Measurements from ENCODE around the gene ITGAL.
"Not testable (repeated sequence)": the region's sequence is repeated elsewhere in the genome, so short reads cannot be mapped to it uniquely, and the experiment has no call there.

The ITGAL gene

DNA sequence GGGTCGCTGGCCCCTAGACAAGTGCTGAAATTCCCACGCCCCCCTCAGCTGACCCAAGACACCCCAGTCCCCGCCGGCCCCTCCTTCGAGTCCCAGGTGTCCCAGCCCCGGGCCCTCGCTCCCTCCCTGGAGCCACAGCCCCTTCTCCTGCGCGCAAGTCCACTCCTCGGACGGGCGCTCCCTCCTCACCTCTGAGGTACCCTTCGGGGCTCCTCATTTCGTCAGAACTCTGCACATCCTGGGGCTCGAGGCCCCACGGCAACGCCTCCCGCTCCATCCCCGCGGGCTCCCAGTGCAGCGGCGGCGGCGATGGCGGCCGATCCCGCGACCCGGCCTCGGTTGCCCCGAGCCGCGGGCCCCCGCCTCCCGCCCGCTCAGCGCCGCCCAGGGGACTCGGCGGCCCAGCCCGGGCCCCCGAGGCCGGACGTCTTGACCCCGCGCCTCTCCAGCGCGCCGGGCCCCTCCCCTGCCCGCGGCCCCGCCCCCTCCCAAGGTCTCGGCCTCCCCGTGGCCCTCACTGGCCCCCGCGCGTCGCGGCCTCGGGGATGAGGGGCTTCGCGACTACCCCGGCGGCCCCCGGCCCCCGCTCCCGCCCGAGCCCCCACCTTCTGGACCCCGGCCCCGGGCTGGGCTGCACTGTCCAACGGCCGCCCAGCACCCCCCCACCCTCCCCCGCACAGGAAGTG, 53.7 kb downstream of the ITGAL start, which contains the start of gene ZNF768:
ZNF768 (minus strand) TSS at position 430 of the 686 bp plus-strand sequence; CDS start at position 277, 153 bp downstream.
- in situ Hi-C loops (cut with HindIII; ENCODE audit: low sequenced_read_pairs) = no loop called here

DNA sequence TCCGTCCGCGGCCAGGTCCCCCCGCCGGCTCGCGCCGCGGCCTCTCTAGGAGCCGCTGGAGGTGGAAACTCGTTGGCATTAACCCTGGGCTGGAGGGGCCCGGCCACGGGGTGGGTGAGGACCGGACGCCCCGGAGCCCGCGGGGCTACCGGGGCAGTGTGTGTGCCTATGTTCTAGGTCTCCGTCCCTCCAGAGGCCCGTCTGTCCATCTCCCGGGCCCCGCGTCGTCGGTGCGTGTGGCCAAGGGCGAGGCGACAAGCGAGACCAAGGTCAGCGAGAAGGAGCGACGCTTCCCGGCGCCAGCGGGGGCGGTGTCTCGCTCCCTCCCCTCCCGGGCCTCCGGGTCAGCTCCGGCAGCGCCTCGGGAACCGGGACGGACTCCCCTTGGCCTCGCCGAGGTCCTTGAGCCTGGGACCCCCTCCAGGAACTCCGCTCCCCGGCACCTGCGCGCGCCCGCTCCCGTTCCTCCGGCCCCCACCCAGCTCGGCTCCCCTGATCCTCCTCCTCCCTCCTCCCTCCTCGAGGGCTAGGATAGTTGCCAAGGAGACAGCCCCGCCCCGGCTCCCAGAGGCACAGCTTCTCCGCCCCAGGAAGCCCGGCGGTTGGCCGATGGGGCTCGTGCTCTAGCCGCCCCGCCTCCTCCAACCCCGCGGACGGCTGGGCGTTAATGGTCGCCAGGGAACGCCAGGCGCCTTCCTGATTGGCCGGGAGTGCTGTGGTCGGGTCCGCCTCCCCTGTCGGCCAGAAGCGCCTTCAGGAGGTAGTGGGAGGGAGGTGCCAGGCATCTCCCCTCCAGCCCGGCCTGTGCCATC, 54.5 kb downstream of the ITGAL start:
- in situ Hi-C loops (cut with HindIII; ENCODE audit: low sequenced_read_pairs) = no loop called here

DNA sequence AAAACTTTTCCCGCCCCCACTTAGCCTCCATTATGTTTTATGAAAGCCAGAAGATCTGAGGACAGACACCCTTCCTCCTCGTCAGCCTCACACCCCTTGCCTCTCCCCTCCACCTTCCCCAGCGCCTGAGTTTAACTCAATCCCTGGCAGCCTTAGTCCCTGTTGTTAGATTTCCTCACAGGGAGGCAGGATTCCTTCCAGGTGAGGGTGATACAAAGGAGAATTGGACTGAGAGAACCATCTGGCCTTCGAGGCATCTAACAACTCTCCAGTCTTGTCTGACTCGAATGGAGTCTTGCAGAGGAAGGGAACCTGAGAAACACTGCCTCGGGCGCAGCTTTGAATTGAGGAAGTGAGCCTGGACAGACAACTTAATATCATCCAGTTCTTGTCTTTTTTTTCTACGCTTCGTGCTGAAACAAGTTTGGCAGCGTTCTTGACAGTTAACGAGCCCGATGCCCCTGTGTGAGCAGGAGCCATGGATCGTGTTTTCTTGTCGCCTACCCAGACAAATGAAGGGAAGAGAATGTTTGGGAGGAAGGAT, 55.2 kb downstream of the ITGAL start:
- in situ Hi-C loops (cut with HindIII; ENCODE audit: low sequenced_read_pairs) = no loop called here

DNA sequence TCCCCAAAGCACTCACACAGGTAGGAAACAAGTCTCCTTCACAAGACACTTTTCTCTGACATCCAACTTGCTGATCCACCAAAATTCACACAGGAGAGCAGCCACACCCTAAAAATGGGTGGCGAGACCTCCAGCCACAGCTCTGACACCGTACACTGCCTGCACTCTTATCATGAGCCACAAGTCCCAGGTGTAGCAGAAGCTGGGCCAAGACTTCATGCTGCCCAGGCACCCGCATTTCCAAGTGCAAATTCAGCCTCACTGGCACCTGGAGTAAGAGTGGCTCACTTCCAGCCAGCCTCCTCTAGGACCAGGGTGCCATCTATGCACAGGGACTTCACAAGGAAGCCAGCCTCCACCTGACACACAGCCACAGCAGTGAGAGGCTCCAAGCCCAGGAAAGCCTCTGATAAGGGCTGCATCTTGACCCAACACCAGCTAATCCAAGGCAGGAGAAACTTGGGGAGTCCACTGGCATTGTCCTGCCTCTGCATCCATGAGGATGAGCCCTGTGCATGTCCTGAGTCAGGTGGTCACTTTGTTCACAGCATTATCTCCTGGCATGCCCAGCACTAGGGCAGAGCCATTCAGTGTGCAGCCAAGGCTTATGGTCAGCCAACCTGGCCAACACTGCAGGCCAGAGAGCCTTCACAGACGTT, 56.4 kb downstream of the ITGAL start:
- in situ Hi-C loops (cut with HindIII; ENCODE audit: low sequenced_read_pairs) = no loop called here

DNA sequence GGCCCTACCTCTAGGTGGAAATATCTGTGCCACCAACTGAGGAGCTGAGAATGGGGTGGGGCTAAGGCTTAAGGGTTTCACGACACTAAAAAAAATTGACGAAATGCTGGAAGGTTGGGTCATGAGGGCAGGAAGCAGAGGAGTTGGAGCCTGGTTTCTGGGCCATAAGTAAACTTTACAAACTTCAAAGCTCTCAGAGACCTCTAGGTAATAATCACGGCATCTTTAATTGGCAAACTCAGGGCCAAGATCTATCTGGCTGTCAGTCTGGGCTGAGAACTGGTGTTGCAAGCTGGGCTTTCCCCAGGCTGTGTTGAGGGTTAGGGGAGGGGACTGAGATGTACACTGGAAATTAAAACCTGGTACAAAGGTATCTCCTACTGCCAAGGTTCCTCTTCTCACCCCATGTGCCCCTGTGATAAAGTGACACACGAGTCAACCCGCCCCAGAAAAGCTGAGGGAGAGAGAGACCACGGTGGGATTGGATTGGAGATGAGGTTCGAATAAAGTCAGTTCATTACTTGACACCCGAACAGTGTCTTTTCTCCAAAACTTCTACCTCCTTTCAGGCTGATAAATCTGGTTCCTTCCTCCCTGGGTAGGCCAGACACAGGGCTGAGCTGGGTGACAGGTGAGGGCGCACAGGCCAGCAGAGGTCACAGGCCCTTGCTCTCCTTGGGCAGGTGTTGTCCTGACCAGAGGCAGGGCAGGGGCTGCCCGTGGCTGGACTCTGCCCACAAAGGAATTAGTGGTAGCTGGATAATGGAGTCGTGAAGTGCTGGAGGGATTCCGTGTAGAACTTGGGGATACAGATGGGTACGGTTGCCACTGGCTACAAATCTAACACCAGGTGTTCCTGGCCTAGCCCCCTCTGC, 57.9 kb downstream of the ITGAL start:
- in situ Hi-C loops (cut with HindIII; ENCODE audit: low sequenced_read_pairs) = no loop called here

DNA sequence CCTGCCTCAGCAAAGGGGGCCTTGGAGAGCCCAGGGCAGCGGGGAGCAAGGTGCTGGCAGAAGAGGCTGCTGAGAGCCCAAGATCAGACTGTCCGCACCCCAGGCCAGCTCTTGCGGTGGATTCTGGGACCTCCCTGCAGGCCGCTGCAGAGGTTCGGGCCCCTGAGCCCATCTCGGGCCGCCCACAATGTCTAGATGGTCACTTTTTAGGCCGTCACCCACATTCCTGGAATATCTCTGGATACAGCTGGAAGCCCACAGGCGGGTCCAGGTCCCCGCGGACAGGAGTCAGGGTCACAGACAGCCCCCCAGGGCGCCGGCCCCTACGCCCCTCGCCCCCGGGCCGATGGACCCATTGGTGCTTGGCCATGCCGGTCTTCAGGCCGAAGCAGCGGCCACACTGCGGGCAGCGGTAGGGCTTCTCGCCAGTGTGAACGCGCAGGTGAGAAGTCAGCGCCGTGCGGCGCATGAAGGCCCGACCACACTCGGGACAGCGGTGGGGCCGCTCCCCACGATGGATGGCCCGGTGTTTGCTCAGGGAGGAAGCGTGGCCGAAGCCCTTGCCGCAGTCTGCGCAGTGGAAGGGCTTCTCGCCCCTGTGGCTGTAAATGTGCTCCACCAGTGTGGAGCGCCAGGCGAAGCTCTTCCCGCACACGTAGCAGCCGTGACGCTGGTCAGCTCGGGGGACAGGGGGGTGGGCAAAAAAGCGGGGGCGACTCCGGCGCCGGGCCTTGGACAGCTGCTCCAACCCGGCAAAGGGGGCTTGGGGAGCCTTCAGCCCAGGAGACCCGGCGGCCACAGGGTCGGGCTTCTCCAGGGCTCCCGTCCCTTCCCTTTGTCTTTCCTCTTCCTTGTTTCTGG, 60.0 kb downstream of the ITGAL start:
- in situ Hi-C loops (cut with HindIII; ENCODE audit: low sequenced_read_pairs) = no loop called here

DNA sequence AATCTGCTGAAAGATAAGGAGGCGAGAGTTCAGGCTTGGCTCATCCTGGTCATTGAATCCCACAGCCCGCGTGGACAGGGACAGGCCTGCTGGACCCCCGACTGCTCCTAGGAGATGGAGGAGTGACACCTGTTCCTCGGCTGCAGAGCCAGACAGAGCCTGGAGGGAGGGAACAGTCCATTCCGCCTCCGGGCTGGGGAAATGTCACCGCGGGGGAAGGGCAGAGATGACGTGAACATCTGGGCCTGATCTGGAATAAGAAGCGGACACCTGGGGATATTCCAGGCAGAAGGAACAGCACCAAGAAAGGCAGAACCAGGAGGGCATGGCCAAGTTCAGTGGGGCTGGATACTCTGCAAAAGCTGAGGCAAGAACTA, 60.6 kb downstream of the ITGAL start:
- in situ Hi-C loops (cut with HindIII; ENCODE audit: low sequenced_read_pairs) = no loop called here

DNA sequence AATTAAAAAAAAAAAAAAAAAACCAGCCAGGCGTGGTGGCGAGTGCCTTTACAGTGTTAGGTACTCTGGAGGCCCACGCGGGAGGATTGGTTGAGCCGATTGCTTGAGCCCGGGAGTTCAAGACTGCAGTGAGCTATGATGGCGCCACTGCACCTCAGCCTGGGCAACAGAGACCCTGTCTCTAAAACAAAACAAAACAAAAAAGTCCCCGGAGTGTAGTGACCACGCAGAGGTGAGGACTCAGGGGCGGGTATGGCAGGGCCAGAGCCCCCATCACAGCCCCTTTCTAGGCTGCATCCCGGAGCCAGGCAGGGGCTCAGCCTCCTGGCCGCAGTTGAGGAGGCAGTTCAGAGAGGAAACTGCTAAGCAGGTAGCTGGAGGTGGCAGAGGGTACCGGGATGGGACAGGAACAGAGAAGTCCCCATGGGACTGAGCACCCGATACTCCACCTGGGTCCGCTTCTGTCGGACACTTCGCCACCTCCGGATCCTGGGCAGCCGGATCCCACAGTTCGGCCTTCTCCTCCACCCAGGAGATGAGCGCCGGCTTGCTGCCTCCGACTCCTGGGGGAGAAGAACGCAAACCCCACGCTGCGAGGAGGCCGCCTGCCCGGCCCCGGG, 61.3 kb downstream of the ITGAL start:
- in situ Hi-C loops (cut with HindIII; ENCODE audit: low sequenced_read_pairs) = no loop called here

DNA sequence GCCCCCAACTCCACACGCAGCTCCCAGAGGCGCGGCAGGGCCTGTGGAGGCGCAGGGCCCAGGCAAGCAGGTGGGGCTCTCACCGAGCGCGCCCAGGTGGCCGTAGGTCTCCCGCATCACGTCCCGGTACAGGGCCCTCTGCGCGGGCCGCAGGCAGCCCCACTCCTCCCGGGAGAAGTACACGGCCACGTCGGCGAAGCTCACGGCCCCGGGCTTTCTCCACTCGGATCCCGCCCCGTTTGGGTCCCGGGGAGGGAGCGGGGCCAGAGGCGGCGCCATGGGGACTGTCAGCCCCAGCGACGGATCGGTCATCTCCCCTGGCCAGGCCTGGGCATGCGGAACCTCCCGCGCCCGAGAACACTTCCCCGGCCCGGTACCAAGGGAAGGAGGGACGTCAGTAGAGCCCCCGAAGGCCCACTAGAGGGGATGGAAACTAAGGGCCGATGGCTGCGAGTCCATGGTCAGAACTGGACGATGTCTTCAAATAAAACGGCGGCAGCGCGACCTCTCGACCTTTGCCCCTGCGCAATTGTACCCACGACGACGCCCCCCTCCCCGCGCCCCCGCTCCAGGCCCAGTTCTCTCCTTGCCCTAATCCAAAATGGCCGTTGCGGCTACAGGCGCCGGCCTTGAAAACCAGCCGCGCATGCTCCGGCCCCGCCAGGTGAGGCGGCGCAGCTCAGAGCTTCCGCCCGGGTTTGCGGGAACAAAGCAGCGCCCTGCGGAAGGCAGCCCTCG, 62.0 kb downstream of the ITGAL start, which contains the start of gene ZNF747:
ZNF747 (minus strand) TSS at position 491 of the 738 bp plus-strand sequence; CDS start at position 312, 179 bp downstream.
- in situ Hi-C loops (cut with HindIII; ENCODE audit: low sequenced_read_pairs) = no loop called here

DNA sequence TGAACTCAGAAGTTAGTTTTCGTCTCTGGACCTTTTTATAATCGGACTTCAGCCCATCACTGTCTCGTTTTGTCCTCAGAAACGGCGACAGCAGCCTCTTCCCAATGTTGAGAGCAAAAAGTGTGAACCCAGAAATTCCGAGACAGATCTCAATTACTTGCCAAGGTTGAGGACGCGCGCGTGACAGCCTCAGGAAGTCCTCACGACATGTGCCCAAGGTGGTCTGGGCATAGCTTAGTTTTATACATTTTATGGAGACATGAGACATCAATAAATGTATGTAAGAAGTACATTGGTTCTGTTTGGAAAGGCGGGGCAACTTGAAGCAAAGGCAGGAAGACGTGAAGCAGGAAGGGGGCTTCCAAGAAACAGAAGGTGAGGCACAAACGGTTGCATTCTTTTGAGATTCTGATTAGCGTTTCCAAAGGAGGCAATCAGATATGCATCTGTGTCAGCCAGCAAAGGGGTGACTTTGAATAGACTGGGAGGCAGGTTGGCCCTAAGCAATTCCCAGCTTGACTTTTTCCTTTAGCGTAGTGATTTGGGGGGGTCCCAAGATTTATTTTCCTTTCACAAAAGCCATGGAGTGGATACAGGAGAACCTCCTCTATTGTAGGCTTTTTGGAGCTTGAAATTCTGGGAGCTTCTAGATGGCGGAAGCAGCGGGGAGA, 62.7 kb downstream of the ITGAL start:
- in situ Hi-C loops (cut with HindIII; ENCODE audit: low sequenced_read_pairs) = no loop called here

DNA sequence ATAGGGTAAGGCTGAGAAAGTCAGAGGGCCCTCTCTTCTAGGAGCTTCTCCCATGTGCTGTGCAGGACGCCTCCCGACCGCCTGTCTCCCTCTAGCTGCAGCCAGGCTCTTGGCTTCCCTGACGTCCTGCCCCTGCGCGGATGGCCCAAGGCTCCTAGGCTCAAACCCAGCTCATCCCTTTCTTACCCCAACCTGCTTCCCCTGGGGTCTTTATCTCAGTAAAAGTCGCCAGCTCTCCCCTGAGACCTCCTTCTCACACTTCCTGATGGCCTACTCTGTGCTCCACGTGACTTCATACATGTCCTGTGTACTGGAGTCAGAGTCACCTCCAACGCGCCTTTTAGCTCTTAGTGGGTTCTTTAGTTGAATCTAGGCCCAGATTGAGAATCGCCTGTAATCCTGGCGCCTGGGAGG, 63.2 kb downstream of the ITGAL start:
- in situ Hi-C loops (cut with HindIII; ENCODE audit: low sequenced_read_pairs) = no loop called here

DNA sequence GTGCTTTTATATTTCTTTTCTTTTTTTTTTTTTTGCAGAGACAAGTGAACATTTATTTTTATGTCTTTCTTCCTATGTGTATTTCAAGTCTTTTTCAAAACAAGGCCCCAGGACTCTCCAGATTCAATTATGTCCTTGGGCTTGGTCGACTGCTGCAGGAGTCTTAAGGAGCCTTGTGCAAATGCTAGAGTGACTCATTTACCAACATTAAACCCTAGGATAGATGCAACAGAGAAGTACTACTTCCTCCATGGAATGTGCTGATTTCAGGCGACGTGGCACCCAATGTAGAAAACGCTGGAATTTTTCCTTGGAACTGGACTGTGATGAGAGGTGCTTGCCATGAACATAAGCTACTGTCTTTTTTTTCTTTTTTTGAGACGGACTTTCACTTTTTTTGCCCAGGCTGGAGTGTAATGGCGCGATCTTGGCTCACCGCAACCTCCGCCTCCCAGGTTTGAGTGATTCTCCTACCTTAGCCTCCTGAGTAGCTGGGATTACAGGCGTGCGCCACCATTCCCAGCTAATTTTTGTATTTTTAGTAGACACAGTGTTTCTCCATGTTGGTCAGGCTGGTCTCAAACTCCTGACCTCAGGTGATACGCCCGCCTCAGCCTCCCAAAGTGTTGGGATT, 64.0 kb downstream of the ITGAL start:
- in situ Hi-C loops (cut with HindIII; ENCODE audit: low sequenced_read_pairs) = not testable (repeated sequence)

DNA sequence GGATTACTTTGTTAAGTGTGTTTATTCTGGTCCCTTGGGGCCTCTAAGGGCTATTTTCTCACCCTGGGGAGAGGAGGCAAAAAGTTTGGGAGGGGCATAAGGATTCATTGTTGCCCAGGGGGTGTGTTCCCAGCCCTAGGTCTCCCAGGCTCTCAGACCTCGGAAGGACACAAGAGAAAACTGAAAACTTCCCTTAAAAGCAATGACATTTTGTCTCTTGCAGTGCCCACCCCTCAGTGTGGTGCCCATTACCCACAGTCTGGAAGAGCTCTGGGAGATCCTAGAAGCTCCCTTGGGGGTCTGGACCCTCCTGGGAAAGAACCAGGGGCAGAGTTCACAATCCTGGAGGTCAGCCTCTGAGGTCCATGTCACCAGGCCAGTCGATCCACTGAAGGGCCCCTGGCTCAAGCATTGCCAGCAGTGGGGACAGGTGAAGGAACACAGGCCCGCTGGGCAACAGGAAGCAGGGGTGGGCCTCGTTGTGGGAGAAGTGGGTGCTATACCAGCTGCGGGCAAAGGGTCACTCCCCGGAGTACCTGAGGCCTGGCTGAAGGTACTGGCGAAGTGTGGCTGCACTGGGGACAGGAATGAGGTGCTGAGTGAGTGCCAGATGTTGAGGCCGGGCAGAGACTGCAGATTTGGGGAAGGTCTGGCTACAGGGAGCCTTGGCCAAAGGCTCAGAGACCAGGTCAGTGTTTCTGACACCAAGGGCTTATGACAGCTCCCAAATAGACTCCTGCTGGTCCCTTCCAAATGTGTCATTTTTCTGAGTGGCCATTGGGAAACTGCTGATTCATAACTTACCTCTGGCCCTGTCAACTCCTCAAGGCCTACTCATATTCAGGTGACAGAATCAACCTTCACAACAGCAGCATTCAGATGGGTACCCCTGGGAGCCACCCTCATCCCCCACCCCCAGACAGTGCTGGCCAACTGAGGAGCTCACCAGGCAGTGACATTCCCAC, 66.7 kb downstream of the ITGAL start:
- in situ Hi-C loops (cut with HindIII; ENCODE audit: low sequenced_read_pairs) = no loop called here

DNA sequence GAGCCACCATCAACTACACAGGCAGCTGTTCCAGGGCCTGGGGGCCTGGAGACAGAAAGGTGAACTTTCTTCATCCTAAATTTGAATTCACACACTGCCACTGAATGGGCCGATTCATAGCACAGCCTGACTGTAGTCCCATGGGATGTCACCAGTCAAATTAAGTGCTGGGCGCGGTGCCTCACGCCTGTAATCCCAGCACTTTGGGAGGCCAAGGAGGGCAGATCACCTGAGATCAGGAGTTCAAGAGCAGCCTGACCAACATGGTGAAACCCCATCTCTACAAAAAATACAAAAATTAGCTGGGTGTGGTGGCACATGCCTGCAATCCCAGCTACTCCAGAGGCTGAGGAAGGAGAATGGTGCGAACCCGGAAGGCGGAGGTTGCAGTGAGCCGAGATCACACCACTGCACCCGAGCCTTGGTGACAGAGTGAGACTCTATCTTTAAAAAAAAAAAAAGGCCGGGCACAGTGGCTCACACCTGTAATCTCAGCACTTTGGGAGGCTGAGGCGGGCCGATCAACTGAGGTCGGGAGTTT, 67.5 kb downstream of the ITGAL start:
- in situ Hi-C loops (cut with HindIII; ENCODE audit: low sequenced_read_pairs) = not testable (repeated sequence)

DNA sequence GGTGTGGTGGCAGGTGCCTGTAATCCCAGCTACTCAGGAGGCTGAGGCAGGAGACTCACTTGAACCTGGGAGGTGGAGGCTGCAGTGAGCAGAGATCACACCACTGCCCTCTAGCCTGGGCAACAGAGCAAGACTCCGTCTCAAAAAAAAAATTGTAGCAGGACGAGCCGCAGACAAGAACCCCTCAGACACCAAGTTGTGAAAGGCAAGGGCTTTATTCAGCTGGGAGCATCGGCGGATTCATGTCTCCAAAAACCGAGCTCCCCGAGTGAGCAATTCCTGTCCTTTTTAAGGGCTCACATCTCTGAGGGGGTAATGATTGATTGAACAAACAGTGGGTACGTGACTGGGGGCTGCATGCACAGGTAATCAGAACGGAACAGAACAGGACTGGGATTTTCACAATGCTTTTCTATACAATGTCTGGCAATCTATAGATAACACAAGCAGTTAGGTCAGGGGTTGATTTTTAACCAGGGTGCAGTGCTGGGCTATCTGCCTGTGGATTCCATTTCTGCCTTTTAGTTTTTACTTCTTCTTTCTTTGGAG, 68.4 kb downstream of the ITGAL start:
- in situ Hi-C loops (cut with HindIII; ENCODE audit: low sequenced_read_pairs) = not testable (repeated sequence)

Data from DLD1 (cell line).